ENCODE measurements around the gene CSMD2. TPM values are rescaled to one million over a fixed set of nuclear protein-coding genes. Genes with fewer than 3 reads are reported as not detected.

CSMD2 gene
- polyA plus RNA-seq, 1 experiment: 1.8 TPM

GRCh38 chr1:33599516-33600115 lies 565.4 kb downstream of the CSMD2 start:
- Histone ChIP-seq H3K36me3 (ENCODE audit: control insufficient read depth, insufficient read depth, low read length) (no peaks in the 10 kb centered on the region), H3K4me3 (ENCODE audit: low read depth, low read length) (no peak overlapping the region), H3K27me3 (ENCODE audit: control insufficient read depth, insufficient read depth, low read length) (no peaks in the 10 kb centered on the region)
- no peak for DNase-seq (ENCODE audit: low read depth)
- CTCF ChIA-PET: interaction anchor here (1.0 to 1.5 kb wide), 2 partner anchors 13 to 666 kb away, joined by 3 to 4 read pairs; no protein-coding TSS in a partner anchor
- TF ChIP-seq CTCF (IDR thresholded peaks at IDR 0.05; ENCODE audit: insufficient read depth, low read depth, low read length): no peak
- POLR2A ChIA-PET: no interaction called here

- H3K4me3 ChIP-seq (ENCODE audit: low read depth, low read length): no peak overlapping the region
- TF ChIP-seq CTCF (IDR thresholded peaks at IDR 0.05; ENCODE audit: insufficient read depth, low read depth, low read length): no peak
- no peaks in the 10 kb centered on the region for H3K36me3 ChIP-seq (ENCODE audit: control insufficient read depth, insufficient read depth, low read length)
- H3K27me3 ChIP-seq (ENCODE audit: control insufficient read depth, insufficient read depth, low read length): no peaks in the 10 kb centered on the region
- no peak for DNase-seq (ENCODE audit: low read depth)
- CTCF ChIA-PET: interaction anchor here (1.0 kb wide), 1 partner anchor 24 kb away, joined by 3 read pairs; no protein-coding TSS in a partner anchor
- POLR2A ChIA-PET: no interaction called here
Observed at GRCh38 chr1:33588726-33589125, 576.3 kb downstream of the CSMD2 start.

GRCh38 chr1:33586795-33587194 lies 578.2 kb downstream of the CSMD2 start:
- POLR2A ChIA-PET: no interaction called here
- Histone ChIP-seq H3K4me3 (ENCODE audit: low read depth, low read length) (no peak overlapping the region), H3K36me3 (ENCODE audit: control insufficient read depth, insufficient read depth, low read length) (no peaks in the 10 kb centered on the region), H3K27me3 (ENCODE audit: control insufficient read depth, insufficient read depth, low read length) (no peaks in the 10 kb centered on the region)
- no peak for DNase-seq (ENCODE audit: low read depth)
- no peak for TF ChIP-seq CTCF (IDR thresholded peaks at IDR 0.05; ENCODE audit: insufficient read depth, low read depth, low read length)
- CTCF ChIA-PET: interaction anchor here (0.5 to 2.0 kb wide), 2 partner anchors 10 to 26 kb away, joined by 3 to 7 read pairs; no protein-coding TSS in a partner anchor

- no peaks in the 10 kb centered on the region for H3K36me3 ChIP-seq (ENCODE audit: control insufficient read depth, insufficient read depth, low read length)
- no peak for TF ChIP-seq CTCF (IDR thresholded peaks at IDR 0.05; ENCODE audit: insufficient read depth, low read depth, low read length)
- no peak overlapping the region for H3K4me3 ChIP-seq (ENCODE audit: low read depth, low read length)
- no peaks in the 10 kb centered on the region for H3K27me3 ChIP-seq (ENCODE audit: control insufficient read depth, insufficient read depth, low read length)
- ChIA-PET CTCF (interaction anchor here (0.5 to 2.0 kb wide), 2 partner anchors 11 to 27 kb away, joined by 3 to 7 read pairs; no protein-coding TSS in a partner anchor), POLR2A (no interaction called here)
- DNase-seq (ENCODE audit: low read depth): peak; percentile 10
Observed at GRCh38 chr1:33586106-33586505, 578.9 kb downstream of the CSMD2 start.

GRCh38 chr1:33583567-33583966 lies 581.5 kb downstream of the CSMD2 start:
- ChIA-PET CTCF (no interaction called here), POLR2A (no interaction called here)
- no peak for TF ChIP-seq CTCF (IDR thresholded peaks at IDR 0.05; ENCODE audit: insufficient read depth, low read depth, low read length)
- H3K4me3 ChIP-seq (ENCODE audit: low read depth, low read length): no peak overlapping the region
- H3K27me3 ChIP-seq (ENCODE audit: control insufficient read depth, insufficient read depth, low read length): no peaks in the 10 kb centered on the region
- no peaks in the 10 kb centered on the region for H3K36me3 ChIP-seq (ENCODE audit: control insufficient read depth, insufficient read depth, low read length)
- DNase-seq (ENCODE audit: low read depth): no peak

Data from BJ (cell line).